GM18907 (cell line): ENCODE measurements around the gene PLEKHF1.
"Not testable (repeated sequence)": the region's sequence is repeated elsewhere in the genome, so short reads cannot be mapped to it uniquely, and the experiment has no call there.

Experiments
- ATAC-seq: cut with Tn5 transposase; IDR thresholded peaks from one replicate; pipeline ENCODE4 v1.9.1; 2021; ENCODE audit warnings: mild to moderate bottlenecking, moderate library complexity; ENCODE audit not compliant: unreplicated experiment

Gene PLEKHF1

GRCh38 chr19:29697523-29698261 is 32.4 kb downstream of the PLEKHF1 start:
- ATAC-seq, result no peak

- ATAC-seq, result no peak
Measured at GRCh38 chr19:29699861-29700260, 34.6 kb downstream of the PLEKHF1 start.

- no peak for ATAC-seq
Measured at GRCh38 chr19:29700498-29700897, 35.2 kb downstream of the PLEKHF1 start.

- no peak for ATAC-seq
Measured at GRCh38 chr19:29702161-29702962, 37.1 kb downstream of the PLEKHF1 start.

- ATAC-seq, result no peak
Measured at GRCh38 chr19:29702963-29703320, 37.7 kb downstream of the PLEKHF1 start.

- ATAC-seq, result peak; percentile 66
Measured at GRCh38 chr19:29704562-29705558, 39.6 kb downstream of the PLEKHF1 start.

GRCh38 chr19:29705706-29706105 is 40.4 kb downstream of the PLEKHF1 start:
- ATAC-seq, result no peak

GRCh38 chr19:29706635-29707034 is 41.4 kb downstream of the PLEKHF1 start:
- no peak for ATAC-seq

GRCh38 chr19:29708554-29709439 is 43.5 kb downstream of the PLEKHF1 start:
- ATAC-seq, result no peak

GRCh38 chr19:29709440-29709798 is 44.2 kb downstream of the PLEKHF1 start:
- not testable (repeated sequence) for ATAC-seq

- no peak for ATAC-seq
Measured at GRCh38 chr19:29711584-29712132, 46.4 kb downstream of the PLEKHF1 start.

- ATAC-seq, result no peak
Measured at GRCh38 chr19:29712744-29713516, 47.7 kb downstream of the PLEKHF1 start.

GRCh38 chr19:29714371-29714952 is 49.2 kb downstream of the PLEKHF1 start:
- peak; percentile 19 for ATAC-seq

- peak; percentile 84 for ATAC-seq
Measured at GRCh38 chr19:29714953-29715700, 49.9 kb downstream of the PLEKHF1 start, which contains the start of gene C19orf12. TSS of gene C19orf12 (minus strand) at chr19:29715261. CDS start at chr19:29708413, 6,848 bp downstream.

GRCh38 chr19:29715701-29716581 is 50.7 kb downstream of the PLEKHF1 start:
- peak; percentile 8 for ATAC-seq

- no peak for ATAC-seq
Measured at GRCh38 chr19:29717051-29717450, 51.8 kb downstream of the PLEKHF1 start.

GRCh38 chr19:29724102-29724641 is 58.9 kb downstream of the PLEKHF1 start:
- no peak for ATAC-seq
